Lower leg skin (tissue), 4 donors: ENCODE measurements around the gene TLL2. TPM values are rescaled to one million over a fixed set of nuclear protein-coding genes. Genes with fewer than 3 reads are reported as not detected.

Experiments used
- DNase-seq, 2 donors: peaks; one replicate each; pipeline ENCODE4 v3.0.0-alpha.2; 2019; ENCODE audit warnings: low spot score in 2 of 2
- H3K4me3 ChIP-seq: fragments of 200-600 bp; sonication (generic); 2 replicates; pipeline ENCODE4 v1.5.1; 2017; ENCODE audit warnings: mild to moderate bottlenecking, low read depth; ENCODE audit not compliant: poor library complexity, severe bottlenecking
- CTCF ChIP-seq, 3 donors: fragments of 450-650 bp; IDR thresholded peaks; one replicate each; pipeline ENCODE4 v1.5.1; 2016; ENCODE audit warnings: antibody characterized with exemption in 3 of 3, mild to moderate bottlenecking in 3 of 3, moderate library complexity in 2 of 3
- POLR2A ChIP-seq, 2 donors: fragments of 450-650 bp; IDR thresholded peaks; one replicate each; pipeline ENCODE4 v1.6.1; 2016 to 2017; ENCODE audit warnings: antibody characterized with exemption in 2 of 2, mild to moderate bottlenecking in 1 of 2, moderate library complexity in 1 of 2
- WGBS, 2 donors: methylation state at CpG; one replicate each; pipeline ENCODE4 v1.1.5; 2018; 5-methylcytosine and 5-hydroxymethylcytosine counted together
- intact Hi-C: fragments of 100-400 bp; cut with DNase I; formaldehyde crosslinking; loops from one replicate; pipeline ENCODE4 v1.15.0; 2023; ENCODE audit warnings: low total_unique reads
- total RNA-seq, 4 donors: library from RNA; depleted of rRNA; stranded (reverse); fragments of >200 nt; gene quantifications; one replicate each; pipeline ENCODE4 v1.1.0, GENCODE V29; 2016

TLL2 gene
- total RNA-seq, 4 donors from 2014 or later: 0.39 to 0.94 TPM; not detected in 2

- intact Hi-C loops: no loop called here
- WGBS, 2 donors: 84 to 89% methylated on average over 15 of the region's 15 CpGs
- H3K4me3 ChIP-seq: no peak overlapping the region
- no peak for DNase-seq
- TF ChIP-seq POLR2A (IDR thresholded peaks at IDR 0.05) (no peak), CTCF (IDR thresholded peaks at IDR 0.05) (no peak)
Observed at GRCh38 chr10:96420228-96421009, 93.3 kb downstream of the TLL2 start.

- TF ChIP-seq POLR2A (IDR thresholded peaks at IDR 0.05) (no peak), CTCF (IDR thresholded peaks at IDR 0.05) (no peak)
- H3K4me3 ChIP-seq: no peak overlapping the region
- no peak for DNase-seq
- intact Hi-C loops: no loop called here
- 90 to 92% methylated on average over 3 of the region's 3 CpGs for WGBS, 2 donors
Observed at GRCh38 chr10:96419351-96419750, 94.4 kb downstream of the TLL2 start.

GRCh38 chr10:96418582-96418981, 95.1 kb downstream of the TLL2 start:
- DNase-seq: no peak
- TF ChIP-seq POLR2A (IDR thresholded peaks at IDR 0.05) (no peak), CTCF (IDR thresholded peaks at IDR 0.05) (no peak)
- intact Hi-C loops: no loop called here
- H3K4me3 ChIP-seq: no peak overlapping the region

- H3K4me3 ChIP-seq: no peak overlapping the region
- no peak for DNase-seq
- no peak for TF ChIP-seq CTCF (IDR thresholded peaks at IDR 0.05)
- no peak for TF ChIP-seq POLR2A (IDR thresholded peaks at IDR 0.05)
- 93 to 100% methylated on average over 3 of the region's 3 CpGs for WGBS, 2 donors
- intact Hi-C loops: no loop called here
Observed at GRCh38 chr10:96417441-96417840, 96.3 kb downstream of the TLL2 start.

GRCh38 chr10:96416643-96417042, 97.1 kb downstream of the TLL2 start:
- no peak for TF ChIP-seq CTCF (IDR thresholded peaks at IDR 0.05)
- no peak for TF ChIP-seq POLR2A (IDR thresholded peaks at IDR 0.05)
- intact Hi-C loops: no loop called here
- H3K4me3 ChIP-seq: no peak overlapping the region
- WGBS, 2 donors: 34 to 41% methylated on average over 7 of the region's 7 CpGs
- no peak for DNase-seq
